Epithelial cell of prostate (primary cell): ENCODE data around the gene FAM227B.
A peak's percentile ranks its signal among the peaks of the same experiment; 100 is the strongest.
"Not testable (repeated sequence)": the region's sequence is repeated elsewhere in the genome, so short reads cannot be mapped to it uniquely, and the experiment has no call there.

Experiments
- DNase-seq: peaks from one replicate; pipeline ENCODE4 v3.0.0-alpha.2; 2011; ENCODE audit warnings: low read depth, low spot score
- H3K27ac ChIP-seq: fragments of 450-650 bp; 2 replicates; pipeline ENCODE4 v1.5.1; 2017; ENCODE audit warnings: mild to moderate bottlenecking

FAM227B gene

DNA sequence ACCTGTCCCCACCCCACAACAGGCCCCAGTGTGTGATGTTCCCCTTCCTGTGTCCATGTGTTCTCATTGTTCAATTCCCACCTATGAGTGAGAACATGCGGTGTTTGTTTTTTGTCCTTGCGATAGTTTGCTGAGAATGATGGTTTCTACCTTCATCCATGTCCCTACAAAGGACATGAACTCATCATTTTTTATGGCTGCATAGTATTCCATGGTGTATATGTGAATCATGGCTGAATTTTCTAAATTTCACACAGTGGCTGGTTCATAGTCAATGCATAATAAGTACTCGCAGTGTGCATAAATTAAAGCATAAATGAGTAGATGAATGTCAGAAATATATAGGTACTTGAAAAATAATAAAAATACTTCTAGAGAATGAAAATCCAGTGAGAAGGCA is 8.4 kb downstream of the FAM227B start:
- not testable (repeated sequence) for DNase-seq, H3K27ac ChIP-seq

DNA sequence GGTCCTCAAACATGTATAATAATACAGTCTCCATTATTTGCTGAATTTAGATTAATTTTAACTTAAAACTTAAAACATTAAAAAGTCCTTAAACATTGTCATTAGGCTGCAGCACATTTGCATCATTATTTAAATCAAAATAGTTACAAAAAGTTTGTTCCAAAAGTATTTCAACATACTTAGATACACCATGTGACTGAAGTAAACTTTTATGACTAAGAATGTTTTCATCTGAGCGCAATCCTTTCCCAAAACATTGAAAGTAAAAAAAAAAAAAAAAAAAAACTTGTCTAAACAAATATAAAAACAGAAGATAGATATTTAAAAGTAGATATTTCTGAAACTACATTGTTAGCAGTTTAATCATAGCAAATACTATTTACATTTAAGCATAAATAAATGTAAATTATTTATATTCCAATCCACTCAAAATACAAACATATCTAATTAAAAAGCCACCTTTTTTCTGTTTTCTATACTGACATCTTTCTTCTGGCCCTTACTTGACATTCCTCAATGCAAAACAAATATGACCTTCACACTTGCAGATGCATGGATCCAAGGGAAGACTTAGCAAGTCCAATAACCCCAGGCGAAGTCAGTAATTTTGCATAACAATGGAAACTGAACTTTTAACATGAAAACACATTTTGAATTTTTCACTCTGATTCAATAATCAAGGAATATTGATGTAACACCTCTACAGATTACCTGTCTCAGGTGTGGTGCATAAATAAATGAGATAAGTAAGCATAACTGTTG is 10.3 kb downstream of the FAM227B start:
- no peak overlapping the region for H3K27ac ChIP-seq
- DNase-seq, result no peak

DNA sequence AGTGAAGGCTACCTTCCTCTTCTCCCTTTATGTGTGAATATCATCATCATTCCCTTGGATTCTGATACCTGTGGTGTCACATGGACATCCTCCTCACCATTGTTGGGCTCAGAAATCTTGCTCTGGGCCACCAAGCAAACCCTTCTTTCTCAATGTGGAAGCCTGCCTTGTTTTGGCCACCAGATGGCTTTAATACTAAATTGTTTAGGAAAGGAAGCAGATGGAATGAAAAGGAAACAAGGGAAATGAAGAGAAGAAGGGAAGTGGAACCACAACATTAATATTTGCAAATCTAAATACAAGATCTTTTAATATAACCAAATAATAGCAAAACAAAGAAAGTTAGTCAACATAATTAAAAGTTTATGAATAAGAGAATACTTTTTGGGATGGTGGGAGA is 14.0 kb downstream of the FAM227B start:
- no peak overlapping the region for H3K27ac ChIP-seq
- DNase-seq, result no peak

DNA sequence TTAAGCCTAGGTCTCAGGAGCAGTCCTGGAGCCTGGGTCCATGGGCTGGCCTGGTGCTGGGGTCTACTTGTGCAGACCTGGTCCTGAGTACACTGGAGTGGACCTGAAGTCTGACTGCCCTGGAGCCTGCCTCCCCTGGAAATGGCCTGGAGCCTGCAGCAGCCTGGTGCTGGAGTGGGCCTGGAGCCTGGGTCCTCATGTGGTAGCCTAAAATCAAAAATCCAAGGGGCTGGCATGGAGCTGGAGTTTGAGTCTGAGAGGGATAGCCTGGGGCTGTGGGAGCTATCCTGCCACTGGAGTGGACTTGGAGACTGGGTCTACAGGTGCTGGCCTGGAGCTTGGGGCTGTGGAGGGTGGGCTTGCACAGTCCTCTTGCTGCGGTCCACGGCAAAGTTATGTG is 15.0 kb downstream of the FAM227B start:
- H3K27ac ChIP-seq, result no peak overlapping the region
- DNase-seq, result no peak

DNA sequence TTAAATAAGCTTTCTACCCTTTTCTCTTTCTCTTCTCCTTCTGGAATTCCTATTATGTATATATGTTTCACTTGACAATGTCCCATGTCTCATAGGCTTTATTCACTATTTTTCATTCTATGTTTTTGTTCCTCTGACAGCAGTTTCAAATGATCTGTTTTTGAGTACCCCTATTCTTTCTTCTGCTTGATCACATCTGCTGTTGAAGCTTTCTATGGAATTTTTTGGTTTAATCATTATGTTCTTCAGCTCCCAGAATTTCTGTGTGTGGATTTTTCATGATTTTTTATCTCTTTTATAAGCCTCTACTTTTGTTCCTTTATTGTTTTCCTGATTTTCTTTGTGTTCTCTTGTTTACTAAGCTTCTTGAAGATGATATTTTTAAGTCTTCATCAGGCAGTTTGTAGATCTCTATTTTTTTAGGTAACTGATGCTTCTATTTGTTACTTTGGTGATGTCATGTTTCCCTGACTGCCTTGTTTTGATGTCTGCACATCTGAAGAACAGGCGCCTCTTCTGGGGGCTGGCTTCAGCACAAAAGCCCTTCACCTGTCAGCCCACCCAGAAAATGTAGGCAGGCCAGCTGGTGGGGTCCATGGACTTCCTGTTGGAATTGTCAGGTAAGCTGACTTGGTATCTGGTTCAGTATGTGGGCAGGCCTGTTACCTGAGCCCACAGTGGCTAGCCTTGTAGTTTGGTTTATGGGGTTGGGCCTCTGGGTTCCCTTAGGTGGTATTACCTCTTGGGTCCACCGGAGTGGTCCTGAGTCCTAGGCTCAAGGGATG is 15.8 kb downstream of the FAM227B start:
- no peak for DNase-seq
- no peak overlapping the region for H3K27ac ChIP-seq

DNA sequence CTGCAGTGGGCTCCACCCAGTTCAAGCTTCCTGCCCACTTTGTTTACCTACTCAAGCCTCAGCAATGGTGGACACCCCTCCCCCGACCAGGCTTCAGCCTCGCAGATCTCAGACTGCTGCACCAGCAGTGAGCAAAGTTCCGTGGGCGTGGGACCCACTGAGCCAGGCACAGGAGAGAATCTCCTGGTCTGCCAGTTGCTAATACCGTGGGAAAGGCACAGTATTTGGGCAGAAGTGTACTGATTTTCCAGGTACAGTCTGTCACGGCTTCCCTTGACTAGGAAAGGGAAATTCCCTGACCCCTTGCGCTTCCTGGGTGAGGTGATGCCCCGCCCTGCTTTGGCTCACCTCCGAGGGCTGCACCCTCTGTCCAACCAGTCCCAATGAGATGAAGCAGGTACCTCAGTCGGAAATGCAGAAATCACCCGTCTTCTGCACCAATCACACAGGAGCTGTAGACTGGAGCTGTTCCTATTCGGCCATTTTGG is 27.7 kb downstream of the FAM227B start:
- not testable (repeated sequence) for DNase-seq, H3K27ac ChIP-seq

DNA sequence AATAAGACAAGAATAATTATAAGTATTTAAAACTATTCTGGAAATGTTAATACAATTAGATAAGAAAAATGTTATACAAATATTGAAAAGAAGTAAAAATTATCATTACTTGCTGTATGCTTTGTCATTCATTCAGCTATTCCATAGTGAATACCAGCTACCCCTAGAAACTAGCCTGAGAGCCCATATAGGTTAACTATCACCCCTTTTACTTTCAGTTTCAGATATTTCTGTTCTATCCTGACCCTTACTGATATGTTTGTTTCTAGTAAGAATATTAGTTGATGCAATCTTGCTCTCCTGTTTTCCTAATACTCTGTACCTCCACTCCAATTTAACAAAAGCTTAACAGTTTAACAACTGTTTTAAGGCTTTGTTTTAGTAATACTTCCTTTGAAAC is 31.6 kb downstream of the FAM227B start:
- no peak overlapping the region for H3K27ac ChIP-seq
- DNase-seq, result no peak

DNA sequence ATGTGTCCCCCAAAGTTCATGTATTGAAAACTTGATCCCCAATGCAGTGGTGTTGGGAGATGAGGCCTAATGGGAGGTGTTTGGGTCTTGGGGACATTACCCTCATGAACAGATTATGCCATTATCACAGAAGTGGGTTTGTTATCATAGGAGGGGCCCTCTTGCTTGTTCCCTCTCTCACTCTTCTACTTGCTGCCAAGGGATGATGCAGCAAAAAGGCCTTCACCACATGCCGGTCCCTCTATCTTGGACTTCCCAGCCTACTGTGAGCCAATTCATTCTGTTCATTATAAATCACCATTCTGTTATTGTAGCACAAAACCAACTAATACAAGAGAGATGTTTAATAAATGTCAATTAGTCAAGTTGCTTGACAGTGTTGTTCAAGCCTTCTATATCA is 47.2 kb downstream of the FAM227B start:
- H3K27ac ChIP-seq, result no peak overlapping the region
- DNase-seq, result no peak

DNA sequence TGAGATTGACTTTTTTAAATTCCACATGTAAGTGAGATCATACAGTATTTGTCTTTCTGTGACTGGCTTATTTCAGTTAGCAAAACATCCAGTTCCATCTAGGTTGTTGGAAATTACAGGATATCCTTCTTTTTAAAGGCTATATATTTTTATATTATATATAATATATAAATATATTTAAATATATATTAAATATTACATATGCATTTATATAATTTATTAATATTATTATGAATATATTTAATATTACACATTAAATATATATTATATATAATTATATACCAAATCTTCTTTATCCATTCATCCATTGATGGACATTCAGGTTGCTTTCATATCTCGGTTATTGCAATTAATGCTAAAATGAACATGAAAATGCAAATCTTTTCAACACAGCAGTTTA is 49.9 kb downstream of the FAM227B start:
- no peak for DNase-seq
- H3K27ac ChIP-seq, result no peak overlapping the region

DNA sequence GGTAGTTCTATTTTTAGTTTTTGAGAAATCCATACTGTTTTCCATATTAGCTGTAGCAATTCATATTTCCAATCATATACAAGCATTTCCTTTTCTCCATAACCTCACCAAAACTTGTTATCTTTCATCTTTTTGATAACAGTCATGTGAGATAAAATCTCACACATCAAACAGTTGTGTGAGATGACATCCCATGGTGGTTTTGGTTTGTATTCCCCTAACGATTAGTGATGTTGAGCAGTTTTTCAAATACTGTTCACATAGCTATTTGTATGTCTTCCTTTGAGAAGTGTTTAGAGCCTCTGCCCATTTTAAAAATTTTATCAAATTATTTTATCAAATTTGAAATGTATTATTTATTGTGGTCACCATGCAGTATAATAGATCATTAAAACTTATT is 50.4 kb downstream of the FAM227B start:
- H3K27ac ChIP-seq, result no peak overlapping the region
- DNase-seq, result no peak

DNA sequence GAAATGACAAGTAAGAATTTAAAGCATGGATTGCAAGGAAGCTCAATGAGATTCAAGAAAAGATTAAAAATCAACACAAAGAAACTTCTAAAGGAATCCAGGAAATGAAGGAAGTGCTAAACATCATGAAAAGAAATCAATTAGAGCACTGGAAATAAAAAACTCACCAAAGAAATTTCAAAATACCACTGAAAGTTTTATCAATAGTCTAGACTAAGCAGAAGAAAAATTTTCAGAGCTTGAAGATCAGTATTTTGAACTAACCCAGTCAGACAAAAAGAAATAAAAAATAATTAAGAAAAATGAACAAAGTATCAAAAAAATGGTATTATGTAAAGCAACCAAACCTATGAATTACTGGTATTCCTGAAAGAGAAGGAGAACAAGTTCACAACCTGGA is 60.6 kb downstream of the FAM227B start:
- DNase-seq, result no peak

DNA sequence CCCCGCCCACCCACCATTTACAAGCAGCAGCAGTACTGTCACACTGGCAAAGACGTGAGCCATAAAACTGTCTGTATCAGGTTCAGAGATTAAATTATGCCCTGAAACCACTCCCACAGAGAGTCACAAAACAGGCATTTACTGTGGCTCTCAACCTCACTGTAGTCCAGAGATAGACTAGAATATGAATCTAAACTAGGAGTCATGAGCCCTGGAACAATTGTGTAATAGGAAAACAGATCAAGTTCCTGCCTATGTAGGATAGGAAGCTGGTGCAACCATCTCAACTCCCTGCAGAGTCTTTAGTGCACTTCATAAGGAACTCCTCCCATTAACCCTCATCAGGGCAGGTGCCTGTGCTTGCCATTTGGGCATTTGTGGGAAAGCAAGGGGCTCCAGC is 61.7 kb downstream of the FAM227B start:
- no peak for DNase-seq

More for the DNA sequence above, 60.6 kb downstream of the FAM227B start:
- no peak overlapping the region for H3K27ac ChIP-seq

DNA sequence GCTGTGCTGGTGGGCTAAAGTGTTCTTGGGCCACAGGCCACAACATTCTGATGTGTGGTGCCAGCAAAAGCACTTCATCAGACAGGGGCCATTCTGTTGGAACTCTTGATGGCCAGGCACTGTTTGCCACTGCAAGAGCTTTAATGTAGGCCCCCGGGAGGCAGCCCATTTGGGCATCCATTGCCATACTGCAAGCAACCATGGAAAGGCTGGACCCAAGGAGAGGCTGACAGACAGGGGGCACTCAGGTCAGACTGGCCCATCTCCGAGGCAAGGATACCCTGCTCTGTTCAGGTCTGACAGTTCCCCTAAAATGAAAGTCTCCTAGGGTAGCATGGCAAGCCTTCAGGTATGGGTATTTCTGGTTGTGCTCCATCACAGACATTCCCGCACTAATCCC is 64.2 kb downstream of the FAM227B start:
- no peak for DNase-seq
- no peak overlapping the region for H3K27ac ChIP-seq

More for the DNA sequence above, 61.7 kb downstream of the FAM227B start:
- H3K27ac ChIP-seq, result no peak overlapping the region

DNA sequence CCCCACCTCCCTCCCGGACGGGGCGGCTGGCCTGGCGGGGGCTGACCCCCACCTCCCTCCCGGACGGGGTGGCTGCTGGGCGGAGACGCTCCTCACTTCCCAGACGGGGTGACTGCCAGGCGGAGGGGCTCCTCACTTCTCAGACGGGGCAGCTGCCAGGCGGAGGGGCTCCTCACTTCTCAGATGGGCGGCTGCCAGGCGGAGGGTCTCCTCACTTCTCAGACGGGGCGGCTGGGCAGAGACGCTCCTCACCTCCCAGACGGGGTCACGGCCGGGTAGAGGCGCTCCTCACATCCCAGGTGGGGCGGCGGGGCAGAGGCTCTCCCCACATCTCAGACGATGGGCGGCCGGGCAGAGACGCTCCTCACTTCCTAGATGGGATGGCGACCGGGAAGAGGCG is 70.3 kb downstream of the FAM227B start:
- H3K27ac ChIP-seq, DNase-seq: not testable (repeated sequence)

DNA sequence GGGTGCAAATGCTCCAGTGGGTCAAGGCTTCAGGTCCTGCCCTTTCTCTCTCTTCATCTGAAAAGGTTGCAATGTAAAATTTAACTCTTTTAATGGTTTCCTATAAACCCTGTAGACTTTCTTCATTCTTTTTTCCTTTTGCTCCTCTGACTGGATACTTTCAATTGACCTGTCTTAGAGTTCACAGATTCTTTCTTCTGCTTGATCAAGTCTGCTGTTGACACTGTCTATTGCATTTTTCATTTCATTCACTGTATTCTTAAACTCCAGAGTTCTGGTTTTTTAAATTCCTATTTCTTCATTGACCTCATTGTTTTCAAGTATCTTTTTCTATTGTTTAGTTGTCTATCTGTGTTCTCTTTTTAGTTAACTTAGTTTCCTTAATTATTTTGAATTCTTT is 82.1 kb downstream of the FAM227B start:
- DNase-seq, result no peak
- no peak overlapping the region for H3K27ac ChIP-seq

DNA sequence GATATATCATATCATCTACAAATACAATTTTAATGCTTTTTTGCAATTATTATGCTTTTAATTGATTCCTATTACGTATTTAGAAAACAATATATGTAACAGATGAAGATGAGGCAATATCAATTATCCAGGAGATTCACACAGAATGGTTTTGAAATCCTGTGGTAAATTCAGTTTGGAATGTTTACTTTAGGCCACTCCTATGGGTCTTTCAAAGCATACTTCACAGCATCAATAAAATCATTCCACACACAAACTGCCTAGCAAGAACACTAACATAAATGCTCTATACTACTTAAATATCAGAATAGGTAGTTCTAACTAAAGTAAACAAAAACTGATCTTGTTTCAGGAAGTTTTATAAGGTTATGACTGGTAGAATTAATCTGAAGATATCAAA is 90.5 kb downstream of the FAM227B start:
- no peak overlapping the region for H3K27ac ChIP-seq
- DNase-seq, result no peak

DNA sequence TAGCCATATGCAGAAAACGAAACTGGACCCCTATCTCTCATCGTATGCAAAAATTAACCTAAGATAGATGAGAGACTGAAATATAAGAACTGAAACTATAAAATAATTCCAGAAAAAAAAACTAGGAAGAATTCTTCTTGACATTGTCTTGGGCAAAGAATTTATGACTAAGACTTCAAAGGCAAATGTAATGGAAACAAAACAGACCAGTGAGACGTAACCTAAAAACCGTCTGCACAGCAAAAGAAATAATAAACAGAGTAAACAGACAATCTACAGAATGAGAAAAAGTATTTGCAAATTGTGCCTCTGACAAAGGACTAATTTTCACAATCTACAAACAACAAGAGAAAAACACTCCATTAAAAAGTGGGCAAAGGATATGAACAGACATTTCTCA is 92.3 kb downstream of the FAM227B start:
- DNase-seq, result no peak
- no peak overlapping the region for H3K27ac ChIP-seq

DNA sequence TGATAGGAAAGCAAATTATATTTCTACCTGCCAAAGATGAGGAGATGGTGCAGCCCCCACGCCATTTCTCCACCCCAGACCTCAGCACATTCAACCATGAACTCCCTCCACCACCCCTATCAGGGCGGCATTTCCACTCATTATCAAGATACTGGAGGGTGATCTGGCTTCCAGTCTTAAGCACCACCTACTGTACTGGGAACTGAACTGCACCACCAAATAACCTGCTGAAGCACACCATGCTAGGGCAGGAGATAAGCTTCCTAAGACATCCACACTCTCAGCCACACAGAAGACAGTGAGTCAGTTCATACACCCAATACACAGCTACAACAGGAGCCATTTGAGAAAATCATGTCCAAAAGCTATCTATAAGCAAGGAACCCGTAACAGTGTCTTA is 98.8 kb downstream of the FAM227B start:
- no peak for DNase-seq
- H3K27ac ChIP-seq, result no peak overlapping the region

DNA sequence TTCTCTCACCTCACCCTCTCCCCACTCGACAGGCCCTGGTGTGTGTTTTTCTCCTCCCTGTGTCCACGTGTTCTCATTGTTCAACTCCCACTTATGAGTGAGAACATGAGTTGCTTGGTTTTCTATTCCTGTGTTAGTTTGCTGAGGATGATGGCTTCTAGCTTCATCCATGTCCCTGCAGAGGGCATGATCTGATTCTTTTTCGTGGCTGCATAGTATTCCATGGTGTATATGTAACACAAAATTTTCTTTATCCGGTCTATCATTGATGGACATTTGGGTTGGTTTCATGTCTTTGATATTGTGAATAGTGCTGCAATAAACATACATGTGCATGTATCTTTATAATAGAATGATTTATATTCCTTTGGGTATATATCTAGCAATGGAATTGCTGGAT is 107.9 kb downstream of the FAM227B start:
- DNase-seq, H3K27ac ChIP-seq: not testable (repeated sequence)

DNA sequence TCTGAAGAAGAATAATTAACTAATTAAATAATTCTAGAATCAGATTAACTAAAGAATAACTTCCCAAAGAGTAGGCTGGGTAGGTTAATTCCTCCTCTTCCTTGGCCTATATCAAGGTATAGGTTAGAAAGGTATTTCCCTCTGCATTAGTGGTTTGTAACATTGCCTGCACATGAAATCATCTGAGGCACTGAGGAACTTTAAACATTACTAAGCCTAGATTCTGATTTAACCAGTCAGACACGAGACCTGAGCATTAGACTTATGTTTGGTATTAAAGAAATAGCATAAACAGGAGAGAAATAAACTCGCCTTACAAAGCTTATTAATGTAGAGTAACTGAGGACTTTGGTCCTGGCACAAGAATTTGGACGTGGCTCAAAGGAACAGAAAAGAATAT is 113.4 kb downstream of the FAM227B start:
- DNase-seq, result no peak
- peak overlapping the region; percentile 46 for H3K27ac ChIP-seq

DNA sequence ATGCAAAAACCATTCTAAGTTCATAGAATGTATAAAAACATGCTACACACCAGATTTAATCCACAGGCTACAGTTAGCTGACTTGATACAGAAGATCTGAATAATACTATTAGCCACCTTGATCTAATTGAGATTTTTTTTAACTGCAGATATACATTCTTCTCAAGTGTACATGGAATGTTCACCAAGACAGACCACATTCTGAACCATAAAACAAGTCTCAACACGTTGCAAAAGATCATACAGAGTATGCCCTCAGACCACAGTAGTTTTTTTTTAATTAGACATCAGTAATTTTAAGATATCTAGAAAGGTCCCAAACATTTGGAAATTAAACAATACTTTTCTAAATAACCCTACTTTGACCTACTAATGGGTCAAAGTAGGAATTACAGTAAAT is 114.3 kb downstream of the FAM227B start:
- H3K27ac ChIP-seq, result peak overlapping the region; percentile 46
- DNase-seq, result peak; percentile 20

DNA sequence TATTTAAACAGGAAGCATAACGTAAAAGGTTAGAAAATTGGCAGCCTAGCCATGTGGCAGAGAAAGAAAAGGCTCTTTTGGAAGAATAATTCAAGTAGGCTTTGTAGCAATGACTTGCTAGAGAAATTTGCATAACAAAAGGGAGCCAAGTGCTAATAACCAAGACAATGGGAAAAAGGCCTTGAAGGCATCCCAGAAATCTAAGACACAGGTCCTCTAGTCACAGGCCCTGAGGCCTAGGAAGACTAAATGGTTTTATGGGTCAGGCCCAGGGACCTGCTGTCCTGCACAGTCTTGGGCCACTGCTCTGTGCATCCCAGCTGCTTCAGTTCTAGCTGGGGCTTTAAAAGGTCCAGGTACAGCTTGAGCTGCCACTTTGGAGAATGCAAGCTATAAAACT is 119.0 kb downstream of the FAM227B start:
- no peak overlapping the region for H3K27ac ChIP-seq
- no peak for DNase-seq
